Liver (tissue), 3 donors: Measurements from ENCODE around the gene UROC1.

Source experiments
- FOXA2 ChIP-seq: IDR thresholded peaks from 2 replicates; pipeline ENCODE4 v1.6.1; 2016; ENCODE audit warnings: antibody characterized with exemption
- HNF4A ChIP-seq, 2 donors: conservative IDR thresholded peaks; 2 replicates each; pipeline ENCODE4 v1.6.1; 2016; ENCODE audit warnings: antibody characterized with exemption in 2 of 2, mild to moderate bottlenecking in 2 of 2
- REST ChIP-seq: IDR thresholded peaks from 2 replicates; pipeline ENCODE4 v1.6.1; 2016; ENCODE audit warnings: antibody characterized with exemption, mild to moderate bottlenecking
- SP1 ChIP-seq: IDR thresholded peaks from 2 replicates; pipeline ENCODE4 v1.6.1; 2018; ENCODE audit warnings: antibody characterized with exemption, mild to moderate bottlenecking
- TAF1 ChIP-seq: conservative IDR thresholded peaks from 2 replicates; pipeline ENCODE4 v1.6.1; 2016; ENCODE audit warnings: antibody characterized with exemption, mild to moderate bottlenecking
- YY1 ChIP-seq: IDR thresholded peaks from 2 replicates; pipeline ENCODE4 v1.6.1; 2016; ENCODE audit warnings: antibody characterized with exemption, mild to moderate bottlenecking
- TF ChIP-seq, protein P1 (sequence below): fragments of 150-350 bp; IDR thresholded peaks from 2 replicates; pipeline ENCODE4 v1.5.1; 2017; ENCODE audit warnings: improper control_type of control experiment, low read depth, low read length; ENCODE audit not compliant: missing input control
- TF ChIP-seq, protein P2 (sequence below): IDR thresholded peaks from 2 replicates; pipeline ENCODE4 v1.6.1; 2016; ENCODE audit warnings: antibody characterized with exemption
- TF ChIP-seq, protein P3 (sequence below): IDR thresholded peaks from 2 replicates; pipeline ENCODE4 v1.6.1; 2016; ENCODE audit warnings: antibody characterized with exemption
- donor health status: healthy.
- donor health status: healthy.

- TF ChIP-seq, protein P1, sequence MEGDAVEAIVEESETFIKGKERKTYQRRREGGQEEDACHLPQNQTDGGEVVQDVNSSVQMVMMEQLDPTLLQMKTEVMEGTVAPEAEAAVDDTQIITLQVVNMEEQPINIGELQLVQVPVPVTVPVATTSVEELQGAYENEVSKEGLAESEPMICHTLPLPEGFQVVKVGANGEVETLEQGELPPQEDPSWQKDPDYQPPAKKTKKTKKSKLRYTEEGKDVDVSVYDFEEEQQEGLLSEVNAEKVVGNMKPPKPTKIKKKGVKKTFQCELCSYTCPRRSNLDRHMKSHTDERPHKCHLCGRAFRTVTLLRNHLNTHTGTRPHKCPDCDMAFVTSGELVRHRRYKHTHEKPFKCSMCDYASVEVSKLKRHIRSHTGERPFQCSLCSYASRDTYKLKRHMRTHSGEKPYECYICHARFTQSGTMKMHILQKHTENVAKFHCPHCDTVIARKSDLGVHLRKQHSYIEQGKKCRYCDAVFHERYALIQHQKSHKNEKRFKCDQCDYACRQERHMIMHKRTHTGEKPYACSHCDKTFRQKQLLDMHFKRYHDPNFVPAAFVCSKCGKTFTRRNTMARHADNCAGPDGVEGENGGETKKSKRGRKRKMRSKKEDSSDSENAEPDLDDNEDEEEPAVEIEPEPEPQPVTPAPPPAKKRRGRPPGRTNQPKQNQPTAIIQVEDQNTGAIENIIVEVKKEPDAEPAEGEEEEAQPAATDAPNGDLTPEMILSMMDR = no peak
- TF ChIP-seq SP1 = no peak
- TF ChIP-seq, protein P2, sequence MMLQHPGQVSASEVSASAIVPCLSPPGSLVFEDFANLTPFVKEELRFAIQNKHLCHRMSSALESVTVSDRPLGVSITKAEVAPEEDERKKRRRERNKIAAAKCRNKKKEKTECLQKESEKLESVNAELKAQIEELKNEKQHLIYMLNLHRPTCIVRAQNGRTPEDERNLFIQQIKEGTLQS = no peak
- no peak for TF ChIP-seq FOXA2
- TF ChIP-seq REST = no peak
- no peak for TF ChIP-seq YY1
- no peak for TF ChIP-seq TAF1
- TF ChIP-seq HNF4A (conservative IDR thresholded peaks at IDR 0.05) = no peak
- TF ChIP-seq, protein P3, sequence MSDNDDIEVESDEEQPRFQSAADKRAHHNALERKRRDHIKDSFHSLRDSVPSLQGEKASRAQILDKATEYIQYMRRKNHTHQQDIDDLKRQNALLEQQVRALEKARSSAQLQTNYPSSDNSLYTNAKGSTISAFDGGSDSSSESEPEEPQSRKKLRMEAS = no peak
These were observed 25.0 kb upstream of the UROC1 start for GRCh38 chr3:126542340-126543241.
